ENCODE measurements around the gene PPM1F.

The PPM1F gene

GRCh38 chr22:21975854-21976345 is 23.3 kb upstream of the PPM1F start:
- no peak for DNase-seq

- DNase-seq, result no peak
Measured at GRCh38 chr22:21975273-21975672, 22.6 kb upstream of the PPM1F start.

GRCh38 chr22:21974058-21974649 is 21.5 kb upstream of the PPM1F start:
- no peak for DNase-seq

GRCh38 chr22:21972806-21973205 is 20.2 kb upstream of the PPM1F start:
- no peak for DNase-seq

- DNase-seq, result peak; percentile 61
Measured at GRCh38 chr22:21972293-21972779, 19.7 kb upstream of the PPM1F start.

- no peak for DNase-seq
Measured at GRCh38 chr22:21971858-21972275, 19.2 kb upstream of the PPM1F start.

GRCh38 chr22:21970800-21971617 is 18.4 kb upstream of the PPM1F start:
- no peak for DNase-seq

GRCh38 chr22:21970037-21970799 is 17.6 kb upstream of the PPM1F start:
- no peak for DNase-seq

- DNase-seq, result no peak
Measured at GRCh38 chr22:21968452-21969129, 15.9 kb upstream of the PPM1F start.

- DNase-seq, result no peak
Measured at GRCh38 chr22:21967693-21968271, 15.1 kb upstream of the PPM1F start.

GRCh38 chr22:21966643-21967516 is 14.2 kb upstream of the PPM1F start:
- no peak for DNase-seq

- no peak for DNase-seq
Measured at GRCh38 chr22:21965762-21966288, 13.2 kb upstream of the PPM1F start.

- DNase-seq, result no peak
Measured at GRCh38 chr22:21964918-21965484, 12.4 kb upstream of the PPM1F start.

- DNase-seq, result no peak
Measured at GRCh38 chr22:21964234-21964633, 11.6 kb upstream of the PPM1F start.

GRCh38 chr22:21963790-21964211 is 11.2 kb upstream of the PPM1F start:
- no peak for DNase-seq

- no peak for DNase-seq
Measured at GRCh38 chr22:21963286-21963685, 10.6 kb upstream of the PPM1F start.

- no peak for DNase-seq
Measured at GRCh38 chr22:21962655-21962949, 10.0 kb upstream of the PPM1F start.

GRCh38 chr22:21961886-21962654 is 9.4 kb upstream of the PPM1F start:
- no peak for DNase-seq

- DNase-seq, result no peak
Measured at GRCh38 chr22:21961127-21961867, 8.6 kb upstream of the PPM1F start.
